ENCODE results near the gene TMEM171.

Gene TMEM171

GRCh38 chr5:73151766-73152410 lies 31.5 kb downstream of the TMEM171 start:
- DNase-seq (ENCODE audit: low read depth) = no peak

- DNase-seq (ENCODE audit: low read depth) = no peak
These were observed 32.3 kb downstream of the TMEM171 start for GRCh38 chr5:73152411-73153388.

DNA sequence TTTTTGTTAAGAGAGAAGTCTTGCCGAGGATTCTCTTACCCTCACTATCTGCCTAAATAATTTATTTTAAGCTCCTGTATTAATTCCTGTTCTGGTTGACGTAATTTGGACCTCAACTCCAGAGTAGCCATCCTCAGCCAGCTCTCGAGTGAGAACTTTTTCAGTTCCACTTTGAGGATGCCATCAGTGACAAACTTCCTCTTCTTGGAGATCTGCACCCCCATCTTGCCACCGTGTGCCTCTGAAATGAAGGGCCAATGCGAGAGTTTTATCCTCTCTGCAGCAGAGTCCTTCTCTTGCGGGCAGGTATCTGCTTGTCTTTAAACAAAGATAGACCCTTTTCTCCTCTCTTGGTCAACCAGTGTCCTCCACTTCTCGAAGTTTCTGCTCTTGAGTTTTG lies 33.1 kb downstream of the TMEM171 start:
- no peak for DNase-seq (ENCODE audit: low read depth)

- no peak for DNase-seq (ENCODE audit: low read depth)
These were observed 34.0 kb downstream of the TMEM171 start for GRCh38 chr5:73154208-73155006.

- DNase-seq (ENCODE audit: low read depth) = no peak
These were observed 35.2 kb downstream of the TMEM171 start for GRCh38 chr5:73155271-73156222.

- no peak for DNase-seq (ENCODE audit: low read depth)
These were observed 37.3 kb downstream of the TMEM171 start for GRCh38 chr5:73157414-73158303.

GRCh38 chr5:73158313-73158712 lies 37.9 kb downstream of the TMEM171 start:
- no peak for DNase-seq (ENCODE audit: low read depth)

- DNase-seq (ENCODE audit: low read depth) = no peak
These were observed 39.9 kb downstream of the TMEM171 start for GRCh38 chr5:73160239-73160671.

- DNase-seq (ENCODE audit: low read depth) = no peak
These were observed 50.1 kb downstream of the TMEM171 start for GRCh38 chr5:73170522-73170921.

DNA sequence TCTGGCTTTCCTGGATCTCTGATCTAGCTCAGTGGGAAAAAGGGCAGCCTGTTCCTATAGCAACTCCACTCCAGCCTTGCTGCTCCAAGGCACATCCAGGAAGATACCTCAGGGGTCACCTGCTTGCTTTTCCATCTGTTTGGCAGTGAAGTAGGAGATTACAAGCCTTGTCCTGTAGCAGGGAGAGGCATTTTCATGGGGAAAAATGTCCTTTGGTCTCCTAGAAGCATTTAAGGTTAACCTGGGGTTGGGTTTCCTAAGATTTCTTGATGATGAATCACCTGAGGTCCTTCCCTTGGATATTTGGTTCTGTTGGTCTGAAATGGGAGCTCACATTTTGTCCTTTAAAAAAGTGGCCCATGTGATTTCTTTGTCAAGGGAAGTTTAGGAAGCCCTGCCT lies 51.1 kb downstream of the TMEM171 start:
- DNase-seq (ENCODE audit: low read depth) = no peak

DNA sequence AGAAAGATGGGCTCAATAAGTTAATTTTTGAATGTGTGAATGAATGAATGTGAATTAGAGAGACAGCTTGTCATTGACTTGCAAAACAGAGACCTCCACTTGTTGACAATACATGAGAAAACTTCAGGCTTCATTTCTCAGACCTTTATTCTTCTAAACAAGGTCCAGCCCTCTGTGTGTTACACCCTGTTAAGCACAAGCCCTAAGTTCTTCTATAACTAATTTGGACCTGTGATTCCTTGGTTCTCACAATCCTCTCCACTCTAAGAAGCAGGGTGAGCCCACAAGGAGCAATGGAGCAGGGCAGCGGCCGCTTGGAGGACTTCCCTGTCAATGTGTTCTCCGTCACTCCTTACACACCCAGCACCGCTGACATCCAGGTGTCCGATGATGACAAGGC lies 52.6 kb downstream of the TMEM171 start, which contains the start of gene TMEM174:
TMEM174 (plus strand) TSS at position 243 of the 400 bp plus-strand sequence; CDS start at position 294, 51 bp downstream.
- no peak for DNase-seq (ENCODE audit: low read depth)

- DNase-seq (ENCODE audit: low read depth) = no peak
These were observed 53.9 kb downstream of the TMEM171 start for GRCh38 chr5:73174100-73174815.

DNA sequence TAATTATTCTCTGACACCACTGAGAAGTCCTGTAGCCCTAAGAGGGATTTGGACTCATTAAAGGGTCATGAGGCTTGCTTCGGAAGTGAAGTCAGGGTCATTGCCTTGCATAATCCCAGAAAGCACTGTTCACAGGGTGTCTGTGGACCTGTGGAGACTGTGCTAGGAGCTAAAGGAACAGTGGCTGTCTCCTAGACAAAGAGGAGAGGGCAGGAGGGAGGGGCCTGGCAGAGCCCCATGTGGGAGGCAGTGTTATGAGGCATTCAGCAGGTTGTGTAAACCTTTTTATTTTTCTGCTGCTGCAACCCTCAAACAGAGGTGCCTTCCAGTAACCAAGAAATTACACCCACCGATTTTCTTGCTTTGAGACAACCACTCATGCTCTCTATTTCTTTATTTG lies 55.9 kb downstream of the TMEM171 start:
- DNase-seq (ENCODE audit: low read depth) = no peak

- DNase-seq (ENCODE audit: low read depth) = no peak
These were observed 57.9 kb downstream of the TMEM171 start for GRCh38 chr5:73178265-73178664.

GRCh38 chr5:73179730-73180129 lies 59.4 kb downstream of the TMEM171 start:
- no peak for DNase-seq (ENCODE audit: low read depth)

- DNase-seq (ENCODE audit: low read depth) = no peak
These were observed 60.2 kb downstream of the TMEM171 start for GRCh38 chr5:73180566-73180965.
